GM19455 (cell line): ENCODE results near the gene MYBPC2.

Source experiments
- ATAC-seq: cut with Tn5 transposase; IDR thresholded peaks from one replicate; pipeline ENCODE4 v1.9.1; 2021; ENCODE audit not compliant: unreplicated experiment

MYBPC2 gene

DNA sequence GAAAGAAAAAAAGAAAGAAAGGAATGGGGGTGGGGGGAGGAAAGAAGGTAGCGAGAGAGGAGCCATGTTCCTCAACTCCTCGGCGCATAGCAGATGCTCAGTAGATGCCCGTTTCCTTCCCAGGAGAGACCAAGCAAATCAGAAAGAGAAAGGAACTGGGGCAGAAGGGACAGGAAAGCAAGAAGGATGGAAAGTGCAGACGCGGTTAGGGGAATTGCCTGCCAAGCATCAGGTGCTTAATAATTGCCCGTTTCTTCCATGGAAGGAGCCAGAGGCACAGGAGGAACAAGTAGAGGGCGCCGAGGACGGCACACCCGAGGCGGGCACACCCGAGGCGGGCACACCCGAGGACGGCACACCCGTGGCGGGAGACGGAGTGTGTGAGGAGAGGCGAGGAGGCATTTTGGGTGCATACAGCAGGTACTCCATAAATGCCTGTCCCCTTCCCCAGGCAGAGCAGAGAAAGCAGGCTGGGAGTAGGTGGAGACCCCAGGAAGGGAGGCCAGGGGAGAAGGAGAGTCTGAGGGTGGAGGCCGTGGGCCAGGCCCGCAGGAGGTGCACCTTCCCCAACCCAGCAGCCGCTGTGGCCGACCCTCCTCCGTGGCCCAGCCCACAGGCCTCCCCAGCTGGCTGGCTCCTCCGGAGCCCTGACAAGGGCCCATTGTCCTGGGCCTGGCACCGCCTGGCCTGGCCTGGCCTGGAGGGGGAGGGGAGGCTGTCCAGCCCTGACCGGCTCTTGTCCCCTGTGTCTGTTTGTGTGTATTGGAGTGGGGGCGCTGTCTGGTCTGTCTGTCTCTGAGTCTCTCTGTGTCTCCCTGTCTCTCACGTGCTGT is 63.7 kb downstream of the MYBPC2 start:
- no peak for ATAC-seq

DNA sequence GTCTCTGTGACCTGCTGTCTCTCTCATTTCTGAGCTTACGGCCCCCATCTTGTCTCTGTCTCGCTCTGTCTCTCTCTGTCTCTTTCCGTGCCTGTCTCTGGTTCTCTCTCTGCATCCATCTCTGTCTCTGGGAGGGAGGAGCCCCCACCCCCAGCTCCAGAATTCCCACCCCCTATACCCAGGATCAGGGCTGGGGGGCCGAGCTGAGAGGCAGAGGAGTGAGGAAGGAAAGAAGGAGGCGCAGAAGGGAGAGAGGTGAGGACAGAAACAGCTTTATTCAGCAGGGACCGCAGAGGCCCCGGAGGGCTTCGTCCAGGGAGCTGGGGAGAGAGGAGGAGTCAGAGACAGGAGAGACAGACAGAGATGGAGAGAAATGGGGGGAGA is 64.3 kb downstream of the MYBPC2 start:
- no peak for ATAC-seq

- ATAC-seq, result no peak
These were observed 65.7 kb downstream of the MYBPC2 start for GRCh38 chr19:50498219-50499056.

GRCh38 chr19:50500060-50500752 is 67.5 kb downstream of the MYBPC2 start:
- no peak for ATAC-seq

DNA sequence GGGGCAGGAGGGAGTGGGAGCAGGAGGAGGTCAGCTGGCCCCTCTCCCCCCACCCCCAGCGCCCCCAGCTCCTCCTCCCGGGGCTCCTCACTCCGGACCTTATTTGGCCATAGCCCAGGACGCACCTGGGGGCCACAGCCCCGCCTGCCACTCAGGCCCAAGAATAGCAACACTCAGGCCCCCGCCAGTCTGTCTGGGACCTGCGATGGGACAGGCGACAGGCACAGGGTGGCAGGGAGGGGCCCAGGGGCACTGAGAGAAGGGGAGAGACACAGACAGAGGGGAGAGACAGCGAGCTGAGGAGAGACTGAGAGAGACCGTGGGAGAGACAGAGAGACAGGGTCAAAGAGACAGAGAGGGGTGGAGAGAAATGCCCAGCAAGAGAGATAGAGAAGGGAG is 68.1 kb downstream of the MYBPC2 start:
- ATAC-seq, result no peak

- no peak for ATAC-seq
These were observed 68.5 kb downstream of the MYBPC2 start for GRCh38 chr19:50501186-50501567.

DNA sequence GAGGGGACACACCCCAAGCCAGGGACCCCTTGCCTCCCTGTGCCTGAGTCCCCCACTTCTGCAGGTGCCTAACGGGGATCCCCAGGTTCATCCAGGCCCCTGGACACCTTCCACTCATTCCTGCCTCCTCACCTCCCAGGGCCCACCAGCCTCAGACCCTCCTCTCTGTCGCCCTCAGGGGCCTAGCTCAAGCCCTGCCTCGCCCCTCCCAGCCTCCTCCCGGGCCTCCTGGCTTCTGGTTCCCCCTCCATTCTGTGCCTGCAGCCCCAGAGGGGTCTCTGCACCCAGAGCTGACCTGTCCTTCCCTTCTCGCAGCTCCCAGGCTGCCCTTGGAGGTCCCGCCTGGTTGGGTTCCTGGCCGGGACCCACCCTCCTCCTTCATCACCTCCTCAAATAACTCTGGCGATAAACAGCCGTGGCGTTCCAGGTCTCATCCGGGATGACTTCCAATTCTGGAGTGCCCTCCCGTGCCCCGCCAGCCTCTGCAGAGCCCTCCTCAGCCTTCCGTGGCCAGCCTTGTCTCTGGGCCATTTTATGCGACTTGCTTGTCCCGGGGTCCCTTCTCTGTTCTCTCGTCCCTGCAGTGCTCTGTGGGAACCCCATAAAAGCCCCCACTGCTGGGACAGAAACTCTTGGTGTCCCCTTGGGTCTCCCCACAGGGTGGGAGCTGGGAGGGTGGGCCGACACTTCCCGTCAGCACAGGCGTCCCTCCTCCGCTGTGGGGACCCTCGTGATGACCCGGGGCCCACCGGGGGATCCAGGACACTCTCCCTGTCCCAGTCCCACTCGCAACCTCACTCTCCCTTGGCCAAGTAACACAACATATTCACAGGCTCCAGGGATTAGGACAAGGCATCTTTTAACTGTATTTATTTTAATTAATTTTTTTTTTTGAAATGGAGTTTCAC is 69.1 kb downstream of the MYBPC2 start:
- no peak for ATAC-seq

DNA sequence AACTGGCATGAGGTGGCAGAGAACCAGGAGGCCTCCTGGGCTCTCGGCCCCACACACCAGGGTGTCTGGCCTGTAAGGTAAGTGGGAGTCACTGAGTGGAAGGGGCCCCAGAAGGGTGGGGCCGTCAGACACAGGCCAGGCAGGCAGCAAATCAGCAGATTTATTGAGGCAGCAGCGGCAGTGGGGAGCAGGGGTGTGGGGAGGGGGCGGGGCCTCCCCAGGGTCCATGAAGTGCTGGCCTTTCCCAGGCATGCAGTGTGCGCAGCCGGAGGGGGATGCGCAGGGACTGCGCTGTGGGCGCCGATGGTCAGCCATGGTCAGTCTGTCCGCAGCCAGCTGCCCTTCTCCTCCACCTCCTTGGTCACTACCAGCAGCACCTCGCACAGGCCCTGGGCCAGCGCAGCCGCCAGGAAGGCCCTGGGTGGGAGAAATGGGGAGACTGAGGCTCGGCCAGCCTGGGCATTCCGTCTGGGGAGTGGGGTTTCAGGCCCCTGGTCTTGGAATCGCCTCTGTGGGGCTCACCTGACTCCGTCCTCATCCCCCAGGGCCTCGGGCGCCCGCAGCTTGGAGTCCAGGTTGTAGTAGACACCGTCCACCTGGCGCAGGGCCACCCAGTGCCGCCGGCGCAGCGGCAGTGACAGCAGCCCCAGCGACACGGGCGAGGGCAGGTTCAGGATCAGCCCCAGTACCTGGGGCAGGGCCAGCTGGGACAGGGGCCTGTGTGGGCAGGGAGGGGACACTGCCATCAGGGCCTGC is 73.3 kb downstream of the MYBPC2 start:
- no peak for ATAC-seq

DNA sequence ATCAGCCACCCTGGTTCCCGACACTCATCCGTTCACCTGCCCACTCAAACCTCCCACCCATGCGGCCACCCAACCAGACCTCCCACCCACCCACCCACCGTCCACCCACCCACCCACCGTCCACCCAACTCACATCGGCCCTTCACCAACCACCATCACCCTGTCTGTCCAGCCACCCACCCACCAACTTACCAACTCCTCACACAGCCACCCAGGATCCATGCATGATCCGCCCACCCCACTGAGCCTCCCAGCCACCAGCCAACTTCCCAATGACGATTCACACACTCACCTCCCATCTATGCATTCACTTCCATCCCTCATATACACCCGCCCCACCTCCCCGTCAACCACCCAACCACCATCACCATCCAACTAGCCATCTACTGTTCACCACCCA is 74.0 kb downstream of the MYBPC2 start:
- ATAC-seq, result no peak

- no peak for ATAC-seq
These were observed 74.7 kb downstream of the MYBPC2 start for GRCh38 chr19:50507376-50507775.

DNA sequence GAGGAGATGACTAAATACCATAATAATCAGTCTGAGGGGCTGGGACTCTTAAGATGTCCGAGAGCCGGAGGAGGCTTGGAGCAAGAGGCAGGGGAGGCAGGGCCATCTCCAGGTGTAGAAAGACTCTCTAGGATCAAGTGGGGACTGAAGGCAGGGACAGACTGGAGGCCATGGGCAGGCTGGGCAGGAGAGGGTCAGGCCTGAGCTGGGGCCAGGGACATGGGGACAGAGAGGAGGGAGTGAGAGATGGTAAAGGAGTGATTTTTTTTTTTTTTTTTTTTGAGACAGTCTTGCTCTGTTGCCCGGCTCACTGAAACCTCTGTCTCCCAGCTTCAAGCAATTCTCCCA is 76.1 kb downstream of the MYBPC2 start:
- no peak for ATAC-seq

- ATAC-seq, result no peak
These were observed 76.7 kb downstream of the MYBPC2 start for GRCh38 chr19:50509366-50509765.

- no peak for ATAC-seq
These were observed 77.5 kb downstream of the MYBPC2 start for GRCh38 chr19:50510121-50510670.

DNA sequence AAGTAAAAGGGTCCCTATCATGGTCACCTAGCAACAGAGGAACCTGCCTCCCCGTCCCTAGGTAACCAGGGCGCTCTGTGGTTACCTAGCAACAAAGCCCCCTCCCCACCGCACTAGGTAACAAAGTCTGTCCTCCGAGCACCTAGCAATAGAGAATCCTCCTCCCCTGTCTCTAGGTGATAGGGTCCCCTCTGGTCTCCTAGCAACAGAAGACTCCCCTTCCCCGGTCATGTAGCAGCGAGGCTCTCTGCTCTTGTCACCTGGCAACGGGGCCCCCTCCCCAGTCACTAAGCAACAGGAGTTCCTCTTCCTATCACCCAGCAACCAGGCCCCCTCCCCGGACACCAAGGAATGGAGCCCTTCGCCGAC is 78.0 kb downstream of the MYBPC2 start:
- ATAC-seq, result no peak

- ATAC-seq, result peak; percentile 80
These were observed 78.6 kb downstream of the MYBPC2 start, which contains the start of gene JOSD2 for GRCh38 chr19:50511069-50511822. Gene JOSD2, minus strand, starts transcription at chr19:50511191. Its CDS starts 760 bp downstream, at chr19:50510431.

GRCh38 chr19:50512112-50512998 is 79.7 kb downstream of the MYBPC2 start:
- ATAC-seq, result no peak

- ATAC-seq, result no peak
These were observed 80.5 kb downstream of the MYBPC2 start for GRCh38 chr19:50512999-50513745.
